HG02870 (cell line): ENCODE results near the gene L3MBTL1.

ENCODE experiments used
- ATAC-seq: cut with Tn5 transposase; IDR thresholded peaks from one replicate; pipeline ENCODE4 v1.9.1; 2021; ENCODE audit warnings: mild to moderate bottlenecking, moderate library complexity; ENCODE audit not compliant: unreplicated experiment

L3MBTL1 gene

DNA sequence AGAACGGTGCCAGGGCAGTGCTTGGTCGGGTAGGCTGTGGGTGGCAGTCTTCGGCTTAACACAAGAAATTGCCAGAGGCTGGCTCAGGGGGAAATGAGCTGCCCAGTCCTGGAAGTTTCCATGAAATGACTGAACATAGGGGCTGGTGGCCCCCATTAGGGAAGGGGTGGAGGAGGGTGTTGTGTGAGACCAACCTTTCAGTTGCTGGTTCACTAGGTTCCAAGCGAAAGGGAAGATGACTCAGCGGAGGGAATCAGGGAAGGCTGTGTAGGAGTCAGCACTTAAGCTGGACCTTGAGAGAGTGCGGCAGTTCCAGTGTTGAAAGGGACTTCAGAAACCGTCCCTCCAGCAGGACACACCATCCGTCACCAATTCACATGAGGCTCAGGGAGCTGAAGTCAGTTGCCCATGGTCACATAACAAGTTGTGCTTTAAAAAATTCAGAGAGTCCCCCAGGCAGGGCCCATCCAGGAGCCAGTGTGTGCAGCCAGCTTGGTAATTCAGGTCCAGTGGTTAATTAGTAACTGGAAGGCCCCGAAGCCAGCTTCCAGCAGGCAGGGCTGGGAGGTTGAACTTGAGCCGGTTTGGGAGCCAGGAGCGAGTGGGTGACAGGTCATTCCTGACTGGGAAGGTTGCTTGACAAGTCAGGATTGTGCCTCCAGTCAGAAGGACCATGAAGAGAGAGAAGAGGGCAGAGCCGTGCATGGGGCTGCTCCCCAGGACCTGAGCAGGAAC lies 51.1 kb downstream of the L3MBTL1 start, which contains the start of gene SGK2:
Gene SGK2, plus strand, starts transcription at position 616 of the 735 bp plus-strand sequence. CDS start 7,469 bp downstream, outside the sequence.
- no peak for ATAC-seq

- no peak for ATAC-seq
These were observed 51.9 kb downstream of the L3MBTL1 start for GRCh38 chr20:43559147-43559987.

DNA sequence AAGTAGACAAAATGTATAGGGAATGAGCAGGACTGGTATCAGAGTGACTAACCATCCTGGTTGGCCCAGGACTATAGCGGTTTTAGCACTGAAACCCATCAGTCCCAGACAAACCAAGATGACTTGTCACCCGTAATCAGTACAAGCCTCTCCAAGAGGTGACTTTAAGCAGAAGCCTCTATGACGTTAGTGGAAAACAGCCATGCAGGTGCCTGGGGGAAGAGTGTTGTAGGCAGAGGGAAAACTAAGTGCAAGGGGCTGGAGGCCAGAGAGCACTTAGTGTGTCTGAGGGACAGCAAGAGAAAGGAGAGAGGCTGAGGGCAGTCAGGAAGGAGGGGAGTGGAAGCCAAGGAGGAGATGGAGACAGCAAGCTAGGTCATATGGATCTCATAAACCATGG lies 53.5 kb downstream of the L3MBTL1 start:
- ATAC-seq, result no peak

DNA sequence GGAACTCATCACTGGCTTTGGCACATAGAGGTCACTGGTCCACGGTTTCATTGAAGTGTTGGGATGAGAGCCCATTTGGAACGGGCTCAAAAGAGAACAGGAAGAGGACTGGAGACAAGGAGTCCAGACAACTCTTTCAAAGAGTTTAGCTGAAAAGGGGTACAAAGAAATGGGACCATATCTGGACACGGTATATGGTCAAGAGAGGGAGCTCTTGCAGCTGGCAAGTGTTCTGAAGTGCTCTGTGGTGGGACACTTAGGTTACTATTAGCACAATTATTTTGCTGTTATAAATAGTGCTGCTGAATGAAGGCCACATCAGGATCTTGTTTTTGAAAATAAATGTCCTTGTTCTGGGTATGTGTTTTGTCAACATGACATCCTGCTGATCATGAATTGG lies 55.9 kb downstream of the L3MBTL1 start:
- no peak for ATAC-seq

GRCh38 chr20:43563991-43564390 lies 56.5 kb downstream of the L3MBTL1 start:
- no peak for ATAC-seq

DNA sequence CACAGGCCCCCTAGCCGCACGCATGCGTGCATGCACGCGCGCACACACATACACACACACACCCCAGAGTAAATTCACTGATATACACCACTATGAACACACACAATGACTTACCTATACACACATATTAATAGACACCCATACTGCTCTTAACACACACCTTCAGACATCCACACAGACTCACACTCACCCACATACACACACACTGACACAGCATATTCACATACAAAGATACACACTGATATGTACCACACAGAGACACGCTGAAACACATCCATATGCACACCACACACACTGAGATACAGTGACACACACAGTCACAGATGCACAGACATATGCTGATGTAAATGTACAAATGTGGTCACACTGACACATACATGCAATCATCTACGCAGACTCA lies 57.0 kb downstream of the L3MBTL1 start:
- no peak for ATAC-seq

DNA sequence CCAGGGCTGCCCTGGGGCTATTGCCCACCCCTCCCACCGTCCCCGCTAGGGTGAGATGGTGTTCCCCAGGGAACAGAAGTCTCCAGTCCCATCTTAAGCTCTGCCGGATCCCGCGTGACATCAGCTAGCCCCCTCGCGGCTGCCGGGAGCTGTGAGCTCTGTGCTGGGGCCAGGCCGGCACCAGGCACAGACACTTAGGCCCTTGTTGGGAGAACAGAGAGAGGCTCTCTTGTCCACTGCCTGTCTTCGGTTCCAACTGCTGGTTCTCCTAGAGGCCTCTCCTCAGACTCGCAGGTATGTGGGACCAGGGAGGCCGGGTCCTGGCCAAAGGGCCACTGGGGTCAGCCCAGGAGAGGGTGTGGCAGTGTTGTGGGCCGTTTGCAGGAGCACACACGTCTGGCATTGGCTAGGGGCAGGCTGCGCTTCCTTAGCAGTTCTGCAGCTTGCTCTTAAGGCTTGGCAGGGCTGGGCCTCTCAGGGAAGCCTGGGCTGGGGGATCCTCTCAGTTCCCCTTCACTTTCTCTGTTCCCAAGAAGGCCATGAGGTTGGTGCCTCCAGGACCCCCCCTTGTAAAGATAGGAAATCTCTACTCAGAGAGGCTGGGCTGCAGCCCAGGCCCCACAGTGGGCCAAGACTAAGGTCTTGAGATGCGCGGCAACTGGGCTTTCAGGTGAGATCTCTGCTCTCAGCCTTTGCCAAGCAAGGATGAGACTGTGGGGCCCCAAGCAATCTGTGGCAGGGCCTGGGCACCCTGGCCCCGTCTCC lies 57.7 kb downstream of the L3MBTL1 start:
- no peak for ATAC-seq

DNA sequence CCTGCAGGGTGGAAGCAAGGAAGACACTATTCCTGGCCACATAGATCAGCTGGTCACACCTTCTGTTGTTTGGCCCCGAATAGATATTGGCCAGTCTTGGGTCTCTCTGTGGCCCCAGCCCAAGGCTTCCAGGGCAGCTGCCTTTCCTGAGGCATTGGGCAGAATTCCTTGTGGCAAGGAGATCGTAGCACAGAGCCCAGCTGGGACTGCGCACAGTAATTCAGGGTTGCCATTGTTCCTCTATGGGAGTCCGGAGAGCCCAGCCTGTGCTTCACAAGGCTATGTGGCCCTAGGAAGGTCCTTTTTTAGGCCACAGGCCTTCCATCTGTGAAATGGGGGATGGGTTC lies 58.2 kb downstream of the L3MBTL1 start:
- ATAC-seq, result no peak

- ATAC-seq, result no peak
These were observed 60.0 kb downstream of the L3MBTL1 start for GRCh38 chr20:43567477-43567876.

- ATAC-seq, result no peak
These were observed 61.2 kb downstream of the L3MBTL1 start for GRCh38 chr20:43568706-43569105.

GRCh38 chr20:43569282-43569681 lies 61.8 kb downstream of the L3MBTL1 start:
- no peak for ATAC-seq

- ATAC-seq, result no peak
These were observed 63.0 kb downstream of the L3MBTL1 start for GRCh38 chr20:43570496-43570895.

DNA sequence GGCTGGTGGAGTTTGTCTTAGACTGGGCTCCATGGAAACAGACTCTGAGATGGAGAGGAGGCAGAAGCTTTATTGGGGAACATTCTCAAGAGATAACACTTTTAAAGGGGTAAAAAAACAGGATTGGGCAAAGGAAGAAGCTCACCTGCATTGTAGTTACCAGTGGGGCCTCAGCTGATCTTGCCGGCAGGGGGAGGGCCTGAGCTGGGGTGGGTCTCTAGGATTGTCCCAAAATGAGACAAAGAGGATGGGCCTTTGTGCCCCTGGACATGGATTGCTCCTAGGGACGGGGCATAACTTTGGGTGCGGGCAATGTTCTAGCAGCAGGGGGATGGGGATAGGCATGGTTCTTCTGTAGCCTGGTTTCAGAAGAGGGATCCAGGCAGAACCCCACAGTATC lies 63.8 kb downstream of the L3MBTL1 start:
- no peak for ATAC-seq

GRCh38 chr20:43571771-43572170 lies 64.3 kb downstream of the L3MBTL1 start:
- ATAC-seq, result no peak

DNA sequence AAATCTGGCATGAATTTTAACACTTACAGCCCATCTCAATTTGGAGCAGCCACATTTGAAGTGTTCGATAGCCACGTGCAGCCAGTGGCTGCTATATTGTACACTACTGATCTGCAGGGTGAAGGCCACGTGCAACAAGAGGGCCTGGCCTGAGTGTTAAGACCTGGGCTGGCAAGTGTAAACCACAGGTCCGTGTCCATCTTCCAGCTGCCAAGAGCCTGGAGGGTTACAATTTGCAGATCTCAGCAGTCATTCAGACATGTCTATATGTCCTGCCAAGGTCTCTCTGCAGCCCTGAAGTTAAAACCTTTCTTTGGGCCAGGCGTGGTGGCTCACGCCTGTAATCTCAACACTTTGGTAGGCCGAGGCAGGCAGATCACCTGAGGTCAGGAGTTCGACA lies 65.4 kb downstream of the L3MBTL1 start:
- no peak for ATAC-seq

- ATAC-seq, result no peak
These were observed 68.6 kb downstream of the L3MBTL1 start for GRCh38 chr20:43576108-43576507.

- no peak for ATAC-seq
These were observed 72.6 kb downstream of the L3MBTL1 start for GRCh38 chr20:43579861-43580793.

GRCh38 chr20:43583133-43583864 lies 75.8 kb downstream of the L3MBTL1 start:
- ATAC-seq, result no peak

DNA sequence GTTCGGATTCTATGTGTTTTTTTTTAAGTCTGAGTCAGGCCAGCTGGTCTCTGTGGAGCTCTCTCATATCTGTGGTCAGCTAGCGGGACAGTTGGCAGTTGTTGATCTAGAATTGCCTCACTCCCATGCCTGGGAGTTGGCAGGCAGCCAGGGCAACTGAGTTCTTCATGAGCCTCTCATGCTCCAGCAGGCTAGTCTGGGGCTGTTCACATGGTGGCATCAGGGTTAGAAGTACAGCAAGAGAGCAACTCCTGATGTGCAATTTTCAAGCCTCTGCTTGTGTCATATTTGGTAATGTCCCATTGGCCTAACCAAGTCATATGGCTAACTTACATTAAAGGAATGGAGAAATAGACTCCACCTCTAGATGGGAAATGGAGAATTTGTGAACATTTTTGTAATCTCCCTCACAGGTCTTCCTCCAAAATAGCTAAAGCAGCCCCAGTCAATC lies 76.5 kb downstream of the L3MBTL1 start:
- ATAC-seq, result no peak
